ENCODE results near the gene MYH6.

Gene MYH6

GRCh38 chr14:23375527-23376251, 32.4 kb downstream of the MYH6 start:
- no peak for DNase-seq

DNA sequence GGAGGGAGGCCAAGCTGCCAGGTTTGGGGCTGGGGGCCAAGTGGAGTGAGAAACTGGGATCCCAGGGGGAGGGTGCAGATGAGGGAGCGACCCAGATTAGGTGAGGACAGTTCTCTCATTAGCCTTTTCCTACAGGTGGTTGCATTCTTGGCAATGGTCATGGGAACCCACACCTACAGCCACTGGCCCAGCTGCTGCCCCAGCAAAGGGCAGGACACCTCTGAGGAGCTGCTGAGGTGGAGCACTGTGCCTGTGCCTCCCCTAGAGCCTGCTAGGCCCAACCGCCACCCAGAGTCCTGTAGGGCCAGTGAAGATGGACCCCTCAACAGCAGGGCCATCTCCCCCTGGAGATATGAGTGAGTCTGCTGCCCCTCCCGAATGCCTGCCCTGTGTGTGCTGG, 35.0 kb downstream of the MYH6 start:
- no peak for DNase-seq

DNA sequence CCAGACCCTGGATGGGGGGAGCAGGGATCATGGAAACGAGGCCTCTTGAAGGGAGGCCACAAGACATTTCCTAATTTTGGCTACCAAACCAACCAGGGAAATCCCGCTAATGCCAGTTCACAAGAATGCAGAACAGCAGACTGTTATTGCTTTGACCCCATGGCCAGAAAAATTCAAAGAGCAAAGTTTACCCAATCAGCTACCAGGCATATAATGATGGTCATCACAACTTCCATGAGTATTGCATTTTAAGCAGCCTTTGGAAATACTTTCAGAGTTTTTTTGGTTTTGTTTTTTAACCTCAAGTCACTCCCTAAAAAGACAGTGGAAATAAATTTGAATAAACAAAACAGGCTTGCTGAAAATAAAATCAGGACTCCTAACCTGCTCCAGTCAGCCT, 35.6 kb downstream of the MYH6 start, which contains the start of gene IL25:
Gene IL25, plus strand, starts transcription at position 301 of the 400 bp plus-strand sequence.
- DNase-seq, result no peak

GRCh38 chr14:23371865-23372264, 36.2 kb downstream of the MYH6 start:
- no peak for DNase-seq

GRCh38 chr14:23370221-23370620, 37.9 kb downstream of the MYH6 start:
- DNase-seq, result no peak

DNA sequence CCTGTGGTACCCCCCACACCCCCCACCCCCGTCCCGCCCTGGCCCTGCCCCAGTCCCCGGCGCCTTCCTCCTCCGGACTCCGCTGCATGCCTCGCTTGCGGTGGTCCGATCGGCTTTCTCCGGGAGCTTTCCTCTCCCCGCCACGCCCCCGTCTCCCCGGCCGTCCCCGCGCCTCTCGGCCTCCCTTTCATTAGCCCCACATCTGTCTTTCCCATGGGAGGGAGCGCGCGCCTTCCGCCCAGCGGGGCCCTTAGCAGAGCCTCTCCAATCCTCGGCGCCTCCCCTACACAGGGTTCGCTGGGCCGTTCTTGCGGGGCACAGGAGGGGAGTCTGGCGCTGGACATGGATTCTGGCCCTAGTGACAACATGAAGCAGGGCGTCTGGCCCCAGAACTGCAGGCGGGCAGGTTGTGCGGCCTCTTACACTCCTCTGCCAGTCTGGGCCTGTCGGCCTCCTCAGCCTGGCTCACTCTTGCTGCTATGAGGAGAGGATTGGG, 41.6 kb downstream of the MYH6 start:
- DNase-seq, result no peak

DNA sequence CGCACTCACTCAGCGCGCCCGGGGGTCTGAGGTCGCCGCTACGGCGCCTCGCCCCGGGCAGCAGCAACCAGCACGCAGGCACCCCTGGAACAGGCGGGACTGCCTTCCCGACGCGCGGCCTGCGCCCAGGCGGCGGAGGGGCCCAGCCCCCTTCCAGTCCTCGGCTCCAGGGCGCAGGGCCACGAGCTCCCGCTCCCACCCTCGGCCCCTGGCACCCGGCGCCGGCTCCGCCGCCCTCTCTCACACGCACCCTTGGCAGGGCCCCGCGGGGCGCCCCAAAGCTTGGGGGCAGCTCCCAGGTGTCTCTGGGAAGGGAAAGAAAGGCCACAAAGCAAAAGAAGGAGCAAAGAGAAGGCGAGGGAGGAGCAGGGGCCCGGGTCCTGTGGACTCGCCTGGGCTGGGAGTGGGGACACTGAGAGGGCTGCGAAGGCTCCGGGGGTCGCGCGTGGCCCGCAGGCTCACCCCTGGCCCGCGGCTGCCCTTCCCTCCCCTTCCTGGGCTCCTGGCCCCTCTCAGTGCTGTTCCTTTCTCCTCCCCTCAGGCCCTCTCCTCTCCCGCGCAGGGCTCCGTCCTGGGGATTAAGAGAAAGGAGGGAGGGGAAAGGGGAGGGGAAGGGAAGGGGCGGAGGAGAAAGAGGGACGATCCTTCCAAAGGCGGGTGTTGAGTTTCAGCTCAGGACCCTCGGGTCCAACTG, 42.2 kb downstream of the MYH6 start:
- DNase-seq, result no peak

DNA sequence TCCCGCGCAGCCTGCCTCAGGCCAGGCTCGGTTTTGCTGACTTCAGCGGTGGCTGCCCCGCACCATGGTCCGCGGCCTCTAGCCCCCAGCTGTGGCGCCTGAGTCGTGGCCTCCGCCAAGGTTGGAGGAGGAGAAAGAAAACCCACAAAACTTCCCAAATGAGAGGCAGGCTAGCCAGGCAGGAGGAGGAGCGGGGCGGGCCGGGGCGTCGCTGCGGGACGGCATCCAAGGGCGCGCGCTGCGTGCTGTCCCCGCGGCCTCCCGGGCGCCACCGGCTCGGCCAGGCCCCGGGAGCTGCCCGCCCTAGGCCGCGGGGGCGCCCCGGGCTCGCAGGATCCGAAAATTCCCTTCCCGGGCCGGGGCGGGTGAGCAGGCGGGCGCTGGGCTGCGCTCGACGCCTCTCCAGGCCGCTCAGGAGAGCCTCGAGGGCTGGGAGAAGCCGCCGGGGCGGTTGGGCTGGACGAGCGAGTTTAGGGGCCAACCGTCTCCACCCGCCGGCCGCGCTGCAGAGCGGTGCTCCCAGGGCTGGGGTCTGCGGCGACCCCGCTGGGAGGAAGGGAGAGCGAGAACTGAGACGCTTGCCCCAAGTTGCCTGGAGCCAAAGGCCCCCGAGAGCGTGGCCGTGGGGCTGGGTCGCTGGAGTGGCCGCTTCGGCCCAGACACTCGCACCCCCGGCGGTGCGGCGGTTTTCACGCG, 42.9 kb downstream of the MYH6 start, which contains the start of gene EFS:
Gene EFS, minus strand, starts transcription at position 137 of the 696 bp plus-strand sequence. CDS start 147 bp downstream, outside the sequence.
- DNase-seq, result no peak

DNA sequence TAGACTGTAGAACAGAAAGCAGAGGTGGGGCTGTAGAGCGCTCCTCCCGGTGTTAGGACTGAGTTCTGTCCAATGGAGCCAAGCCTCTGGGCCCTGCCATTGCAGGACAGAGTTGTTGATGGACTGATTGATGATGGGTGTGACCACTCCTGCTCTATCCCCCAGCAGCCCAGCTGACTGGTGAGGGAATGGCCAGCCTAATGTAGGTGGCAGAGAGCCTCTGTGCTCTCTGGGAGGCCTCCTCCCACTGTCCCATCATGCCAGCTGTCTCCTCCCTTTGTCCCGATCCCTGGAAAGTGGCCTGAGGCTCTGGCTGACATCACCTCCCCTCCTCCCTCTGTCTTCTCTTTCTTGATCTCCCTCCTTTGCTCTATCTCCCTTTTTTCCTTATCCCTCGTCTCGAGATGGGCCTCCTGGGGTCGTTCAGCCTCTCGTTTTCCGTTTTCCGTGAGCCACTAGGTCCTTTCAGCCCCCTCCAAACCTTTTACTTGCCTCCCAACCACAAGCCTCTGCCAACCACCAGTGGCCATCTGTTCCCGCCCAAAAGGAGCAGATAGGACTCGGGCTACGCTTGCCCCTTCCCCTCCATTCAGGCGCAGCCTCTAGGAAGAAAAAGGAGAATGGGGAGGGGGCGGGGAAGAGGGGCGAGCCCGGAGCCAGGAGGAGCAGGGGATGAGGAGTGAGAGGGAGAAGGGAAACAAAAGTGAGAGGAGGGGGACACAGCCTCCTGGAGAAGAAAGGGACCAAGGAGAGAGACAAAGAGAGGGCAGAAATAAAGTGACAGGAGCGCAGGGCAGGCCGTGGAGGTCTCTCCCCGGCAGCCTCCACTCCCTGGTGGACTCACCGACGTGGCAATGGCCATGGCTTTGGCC, 43.7 kb downstream of the MYH6 start:
- DNase-seq, result no peak

GRCh38 chr14:23362200-23362599, 45.9 kb downstream of the MYH6 start:
- DNase-seq, result no peak

DNA sequence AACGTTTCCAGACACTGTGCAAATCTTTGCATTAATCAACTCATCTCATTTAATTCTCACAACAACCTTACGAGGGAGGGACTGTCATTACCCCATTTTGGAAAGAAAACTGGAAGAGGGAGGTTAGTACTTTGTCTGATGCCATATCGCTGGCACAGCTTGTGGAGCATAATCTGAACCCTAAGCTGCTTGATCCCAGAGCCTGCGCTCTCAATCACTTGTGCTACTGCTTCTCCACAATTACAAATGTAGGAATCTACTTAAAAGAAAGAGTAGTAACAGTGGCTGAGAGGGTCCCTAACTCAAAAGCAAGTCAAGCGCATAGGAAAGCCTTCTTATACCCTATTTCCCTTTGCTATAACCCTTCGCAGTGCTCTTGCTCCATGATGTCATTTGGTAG, 46.3 kb downstream of the MYH6 start:
- DNase-seq, result no peak

DNA sequence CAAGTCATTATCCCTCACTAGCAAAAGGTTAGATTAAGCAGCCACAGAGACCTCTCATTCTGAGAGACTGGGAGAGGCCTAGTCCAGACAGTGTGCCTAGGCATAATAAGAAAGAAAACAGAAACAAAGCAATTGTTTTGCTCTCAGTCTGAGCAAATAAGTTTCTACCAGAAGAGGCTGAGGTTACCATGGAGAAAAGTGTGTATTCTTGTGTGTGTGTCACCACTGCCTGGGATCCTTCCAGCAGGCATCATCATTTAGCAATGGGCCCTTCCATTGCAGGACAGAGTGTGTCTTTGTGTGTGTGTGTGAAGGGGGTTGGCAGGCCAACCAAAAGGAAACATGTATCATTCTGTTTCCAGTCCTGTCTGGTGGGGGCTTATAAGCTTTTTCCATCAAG, 46.8 kb downstream of the MYH6 start:
- DNase-seq, result no peak

DNA sequence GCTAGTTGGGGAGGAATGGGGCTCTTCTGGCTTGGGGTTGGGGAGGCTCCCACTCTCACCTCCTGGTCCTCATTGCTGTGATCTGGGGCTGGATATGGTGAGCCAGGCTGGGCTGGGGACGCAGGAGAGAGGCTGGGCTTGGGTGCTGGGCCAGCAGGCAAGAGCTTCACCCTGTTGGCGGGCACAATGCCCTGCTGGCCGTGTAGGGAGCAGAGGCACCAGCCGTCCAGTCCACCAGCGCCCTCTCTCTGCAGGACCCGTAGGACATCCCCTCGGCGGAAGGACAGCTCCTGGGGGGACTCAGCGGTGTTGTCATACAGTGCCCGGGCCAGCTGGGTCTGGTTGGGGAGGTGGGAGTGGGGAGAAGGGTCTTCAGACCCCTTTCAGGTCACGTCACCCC, 47.6 kb downstream of the MYH6 start:
- DNase-seq, result no peak

DNA sequence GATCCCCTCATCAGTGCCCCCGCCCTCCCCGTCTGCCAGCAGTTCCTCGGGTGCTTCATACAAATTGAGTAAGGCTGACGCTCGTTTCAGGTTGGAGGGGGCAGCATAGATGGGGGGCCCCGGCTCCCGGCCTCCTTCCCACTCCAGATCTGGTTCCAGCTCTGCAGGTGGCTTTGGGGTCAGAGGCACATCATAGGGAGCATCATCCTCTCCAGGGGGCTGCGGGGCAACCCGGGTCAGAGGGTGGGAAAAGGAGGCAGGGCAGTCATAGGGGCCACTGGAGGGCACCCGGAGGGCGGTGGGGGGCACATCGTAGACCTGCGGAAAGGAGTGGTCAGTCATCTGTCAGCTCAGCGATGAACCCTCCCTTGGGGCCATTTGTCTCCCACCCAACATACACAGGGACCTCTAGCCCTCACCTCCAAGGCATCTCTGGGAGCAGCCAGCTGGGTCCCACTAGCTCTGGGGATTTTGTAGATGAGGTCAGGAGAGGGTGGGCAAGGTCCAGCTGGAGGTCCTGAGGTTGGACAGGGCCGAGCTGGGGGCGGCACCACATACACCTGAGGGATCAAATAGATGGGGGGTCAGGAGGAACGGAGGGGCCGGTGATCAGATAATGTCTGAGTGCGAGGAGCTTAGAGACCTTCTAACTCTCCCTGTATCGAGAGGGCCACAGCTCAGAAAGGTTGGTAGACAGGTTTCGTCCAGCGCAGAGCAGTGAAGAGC, 48.2 kb downstream of the MYH6 start:
- DNase-seq, result no peak

- no peak for DNase-seq
Observed at GRCh38 chr14:23359167-23359626, 48.9 kb downstream of the MYH6 start.

DNA sequence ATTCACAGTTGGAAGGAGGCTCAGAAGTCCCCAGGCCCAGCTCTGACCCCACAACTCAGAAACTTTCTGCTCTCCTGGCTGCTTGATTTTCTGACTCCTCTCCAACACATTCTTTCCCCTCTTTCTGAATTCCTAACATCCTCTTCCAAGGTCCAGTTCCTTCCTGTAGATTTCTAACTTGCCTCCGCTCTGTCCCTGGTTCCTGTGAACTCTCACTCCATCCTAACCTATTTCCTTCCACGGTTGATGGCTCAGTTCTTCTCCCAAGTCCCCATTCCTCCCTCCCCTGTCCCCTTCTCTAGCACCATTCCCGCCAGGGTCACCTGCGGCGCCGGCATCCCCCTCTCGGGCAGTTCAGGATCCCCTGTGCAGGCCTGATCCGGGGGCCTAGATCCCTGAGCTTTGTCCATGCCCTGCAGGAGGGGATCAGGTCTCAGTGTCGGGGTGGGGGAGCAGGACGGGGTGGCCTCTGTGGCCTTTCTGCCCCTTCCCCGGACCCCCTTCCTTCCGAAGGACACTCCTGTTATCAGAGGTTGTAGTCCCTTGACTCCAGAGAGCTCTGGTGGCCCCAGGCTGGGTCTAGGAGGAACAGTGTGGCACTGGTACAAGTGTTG, 49.4 kb downstream of the MYH6 start:
- no peak for DNase-seq

- no peak for DNase-seq
Observed at GRCh38 chr14:23358042-23358441, 50.0 kb downstream of the MYH6 start.

- DNase-seq, result no peak
Observed at GRCh38 chr14:23357261-23357660, 50.8 kb downstream of the MYH6 start.

DNA sequence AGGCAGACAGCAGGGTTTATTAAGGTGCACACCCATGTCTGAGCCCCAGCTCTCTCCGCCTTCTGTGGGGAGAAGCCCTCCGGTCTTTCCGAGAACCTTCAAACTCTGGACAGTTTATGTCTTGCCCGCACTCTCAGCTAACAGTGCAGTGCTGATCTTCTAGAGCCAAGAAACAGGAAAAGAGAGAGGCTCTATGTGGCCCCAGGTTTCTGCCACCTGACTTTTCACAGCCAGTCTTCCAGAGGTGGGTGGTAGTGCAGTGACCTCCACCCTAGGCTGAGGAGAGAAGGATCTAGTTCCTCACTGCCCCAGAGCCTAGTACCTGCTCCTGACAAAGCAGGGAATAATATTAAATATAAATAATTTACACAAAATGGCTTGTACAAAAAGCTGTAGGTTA, 51.4 kb downstream of the MYH6 start:
- DNase-seq, result no peak

DNA sequence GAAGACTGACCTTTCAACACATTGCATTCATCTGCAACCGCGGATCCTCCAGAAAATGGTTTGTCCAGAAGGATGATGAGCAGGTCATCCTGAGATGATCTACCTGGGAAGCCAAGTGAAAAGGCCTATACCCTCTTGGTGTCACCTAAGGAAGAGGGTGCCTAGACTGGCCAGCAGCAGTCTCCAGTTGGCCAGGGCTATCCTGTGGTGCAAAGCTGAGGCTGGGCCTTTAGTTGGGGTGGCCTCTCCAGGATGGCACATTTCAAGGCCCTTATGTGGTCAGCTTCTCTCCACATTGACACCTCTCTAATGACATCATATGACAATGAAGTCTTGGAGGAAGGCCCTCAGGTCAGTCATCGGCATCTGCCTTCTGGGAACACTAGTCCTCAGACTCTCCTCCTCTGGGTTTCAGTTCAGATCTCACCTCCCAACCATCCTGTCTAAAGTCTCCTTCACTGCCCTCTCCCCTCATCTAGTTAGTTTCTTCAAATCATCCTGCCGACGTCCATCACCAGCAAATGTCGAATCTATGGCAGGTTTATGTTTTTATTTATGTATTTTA, 52.1 kb downstream of the MYH6 start:
- no peak for DNase-seq

GRCh38 chr14:23354990-23355389, 53.1 kb downstream of the MYH6 start:
- no peak for DNase-seq

All from NCI-H1105 (cell line).